Ovary (tissue), 3 donors: ENCODE measurements around the gene COL23A1.

Source experiments
- POLR2A ChIP-seq: fragments of 450-650 bp; IDR thresholded peaks from one replicate; pipeline ENCODE4 v1.6.1; 2017; ENCODE audit warnings: antibody characterized with exemption, mild to moderate bottlenecking, moderate library complexity
- TF ChIP-seq, protein P1 (sequence below), 3 donors: fragments of 450-650 bp in 2 of 3; fragments of 200-600 bp in 1 of 3; IDR thresholded peaks; one replicate each; pipeline versions ENCODE4 v1.5.1 to v1.8.0; 2016 to 2022; ENCODE audit warnings: antibody characterized with exemption in 3 of 3, mild to moderate bottlenecking in 1 of 3
- donor health status: DM: no; HTN: no; CAD: no.

DNA sequence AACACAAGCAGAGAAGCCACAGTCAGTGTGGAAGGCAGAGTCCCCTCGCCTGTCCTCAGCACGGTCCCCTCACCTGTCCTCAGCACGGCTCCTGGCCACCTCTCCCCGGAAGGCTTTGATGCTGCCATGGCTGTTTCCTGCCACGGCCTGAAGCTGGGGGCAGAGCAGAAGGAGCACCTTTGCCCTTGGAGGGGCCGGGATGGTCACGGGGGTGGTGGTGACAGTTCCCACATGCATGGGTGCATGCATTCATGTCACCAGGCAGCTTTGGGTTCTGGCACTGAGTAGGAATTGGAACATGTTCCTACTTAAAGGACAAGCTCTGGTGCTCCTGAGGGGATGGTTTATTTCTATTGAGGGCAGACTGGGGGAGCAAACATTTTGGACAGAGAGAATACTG, 299.8 kb downstream of the COL23A1 start:
- TF ChIP-seq, protein P1, sequence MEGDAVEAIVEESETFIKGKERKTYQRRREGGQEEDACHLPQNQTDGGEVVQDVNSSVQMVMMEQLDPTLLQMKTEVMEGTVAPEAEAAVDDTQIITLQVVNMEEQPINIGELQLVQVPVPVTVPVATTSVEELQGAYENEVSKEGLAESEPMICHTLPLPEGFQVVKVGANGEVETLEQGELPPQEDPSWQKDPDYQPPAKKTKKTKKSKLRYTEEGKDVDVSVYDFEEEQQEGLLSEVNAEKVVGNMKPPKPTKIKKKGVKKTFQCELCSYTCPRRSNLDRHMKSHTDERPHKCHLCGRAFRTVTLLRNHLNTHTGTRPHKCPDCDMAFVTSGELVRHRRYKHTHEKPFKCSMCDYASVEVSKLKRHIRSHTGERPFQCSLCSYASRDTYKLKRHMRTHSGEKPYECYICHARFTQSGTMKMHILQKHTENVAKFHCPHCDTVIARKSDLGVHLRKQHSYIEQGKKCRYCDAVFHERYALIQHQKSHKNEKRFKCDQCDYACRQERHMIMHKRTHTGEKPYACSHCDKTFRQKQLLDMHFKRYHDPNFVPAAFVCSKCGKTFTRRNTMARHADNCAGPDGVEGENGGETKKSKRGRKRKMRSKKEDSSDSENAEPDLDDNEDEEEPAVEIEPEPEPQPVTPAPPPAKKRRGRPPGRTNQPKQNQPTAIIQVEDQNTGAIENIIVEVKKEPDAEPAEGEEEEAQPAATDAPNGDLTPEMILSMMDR (IDR thresholded peaks at IDR 0.05), result no peak
- TF ChIP-seq POLR2A, result no peak
